HepG2 (cell line): ENCODE measurements around the gene MXRA7. TPM values are rescaled to one million over a fixed set of nuclear protein-coding genes. Genes with fewer than 3 reads are reported as not detected.

ENCODE experiments used
- ASH2L ChIP-seq: fragments of 300-600, 200-600 bp; sonication (generic); IDR thresholded peaks from 2 replicates; pipeline ENCODE4 v1.7.0; 2017; ENCODE audit warnings: low read depth, mild to moderate bottlenecking, moderate library complexity, mixed read lengths, low read length; ENCODE audit not compliant: insufficient read length
- BORCS8-MEF2B ChIP-seq: sonication (generic); formaldehyde crosslinking; IDR thresholded peaks from 2 replicates; pipeline ENCODE4 v1.8.0; 2022; ENCODE audit warnings: mild to moderate bottlenecking, missing genetic modification reagents
- CHD4 ChIP-seq: fragments of 200-600 bp; sonication (generic); IDR thresholded peaks from 2 replicates; pipeline ENCODE4 v1.7.0; 2017; ENCODE audit warnings: mild to moderate bottlenecking, low read length, borderline replicate concordance
- GATAD1 ChIP-seq: IDR thresholded peaks from 2 replicates; pipeline ENCODE4 v1.6.1; 2016; ENCODE audit warnings: missing genetic modification reagents, missing compliant biosample characterization
- ISL2 ChIP-seq: sonication (generic); formaldehyde crosslinking; IDR thresholded peaks from 2 replicates; pipeline ENCODE4 v1.5.0; 2020; ENCODE audit warnings: missing genetic modification reagents
- KDM1A ChIP-seq: IDR thresholded peaks from 2 replicates; pipeline ENCODE4 v1.6.1; 2016; ENCODE audit warnings: missing compliant biosample characterization
- LCORL ChIP-seq, 2 experiments: fragments of 450-650 bp in 1 of 2; sonication (generic) in 1 of 2; formaldehyde crosslinking in 1 of 2; IDR thresholded peaks; 2 replicates each; pipeline versions ENCODE4 v1.5.0 to v1.6.1; 2017 to 2020; ENCODE audit warnings: antibody characterized with exemption in 1 of 2, missing genetic modification reagents in 1 of 2
- RFX1 ChIP-seq: fragments of 450-650 bp; IDR thresholded peaks from 2 replicates; pipeline ENCODE4 v1.6.1; 2017
- ZFAT ChIP-seq: sonication (generic); formaldehyde crosslinking; conservative IDR thresholded peaks from 2 replicates; pipeline ENCODE4 v1.8.1; 2023; ENCODE audit warnings: missing genetic modification reagents, inconsistent platforms
- ZFP82 ChIP-seq: sonication (generic); formaldehyde crosslinking; IDR thresholded peaks from 2 replicates; pipeline ENCODE4 v1.5.1; 2020; ENCODE audit warnings: mild to moderate bottlenecking, missing genetic modification reagents, borderline replicate concordance
- ZMAT3 ChIP-seq: sonication (generic); formaldehyde crosslinking; conservative IDR thresholded peaks from 2 replicates; pipeline ENCODE4 v1.7.0; 2021; ENCODE audit warnings: missing genetic modification reagents
- ZNF138 ChIP-seq: sonication (generic); formaldehyde crosslinking; IDR thresholded peaks from 2 replicates; pipeline ENCODE4 v1.5.0; 2020; ENCODE audit warnings: mild to moderate bottlenecking, low read depth, missing genetic modification reagents
- ZNF180 ChIP-seq: sonication (generic); formaldehyde crosslinking; IDR thresholded peaks from 2 replicates; pipeline ENCODE4 v1.4.0; 2020; ENCODE audit warnings: low read depth, missing genetic modification reagents, borderline replicate concordance
- ZNF33B ChIP-seq: sonication (generic); formaldehyde crosslinking; IDR thresholded peaks from 2 replicates; pipeline ENCODE4 v1.5.1; 2020; ENCODE audit warnings: mild to moderate bottlenecking, missing genetic modification reagents
- ZNF816 ChIP-seq: sonication (generic); formaldehyde crosslinking; IDR thresholded peaks from 2 replicates; pipeline ENCODE4 v1.8.0; 2022; ENCODE audit warnings: missing genetic modification reagents, mild to moderate bottlenecking, borderline replicate concordance
- polyA plus RNA-seq, 8 experiments: library from polyadenylated mRNA; depleted of rRNA in 3 of 8; stranded (reverse) in 7 of 8; unstranded in 1 of 8; fragments of >200 nt; fragmentation: Illumina TruSeq in 4 of 8; extraction: Trizol in 4 of 8; gene quantifications; 2 replicates each; pipeline versions ENCODE4 v1.2.1 to v1.2.3, GENCODE V29; 2011 to 2016; ENCODE audit warnings: low read depth in 4 of 8, missing spikeins in 1 of 8, mixed read lengths in 1 of 8; ENCODE audit not compliant: insufficient read depth in 1 of 8
- total RNA-seq, 5 experiments: library from RNA; depleted of rRNA; stranded (reverse); fragments of >200 nt; fragmentation: Illumina TruSeq; extraction: Trizol; gene quantifications; 2 replicates each; pipeline ENCODE4 v1.2.3, GENCODE V29; 2016; ENCODE audit warnings: low read depth in 1 of 5
- TF ChIP-seq, protein P1 (sequence below): sonication (generic); formaldehyde crosslinking; IDR thresholded peaks from 2 replicates; pipeline ENCODE4 v1.4.0; 2020; ENCODE audit warnings: missing genetic modification reagents
- TF ChIP-seq, protein P2 (sequence below): sonication (generic); formaldehyde crosslinking; IDR thresholded peaks from 2 replicates; pipeline ENCODE4 v1.5.1; 2020; ENCODE audit warnings: mild to moderate bottlenecking, missing genetic modification reagents, moderate library complexity
- TF ChIP-seq, protein P3 (sequence below): sonication (generic); formaldehyde crosslinking; IDR thresholded peaks from 2 replicates; pipeline ENCODE4 v1.4.0; 2020; ENCODE audit warnings: mild to moderate bottlenecking, missing genetic modification reagents, borderline replicate concordance
- TF ChIP-seq, protein P4 (sequence below): fragments of 450-650 bp; IDR thresholded peaks from 2 replicates; pipeline ENCODE4 v1.6.1; 2017
- TF ChIP-seq, protein P5 (sequence below): sonication (generic); formaldehyde crosslinking; conservative IDR thresholded peaks from 2 replicates; pipeline ENCODE4 v1.8.0; 2022; ENCODE audit warnings: mild to moderate bottlenecking, moderate library complexity, missing genetic modification reagents

Gene MXRA7
- total and polyA plus RNA-seq, 2 of the 13 experiments (the other 11 are each of a cell fraction or from before 2014, with no cell fraction given) = 44.8 to 112 TPM

DNA sequence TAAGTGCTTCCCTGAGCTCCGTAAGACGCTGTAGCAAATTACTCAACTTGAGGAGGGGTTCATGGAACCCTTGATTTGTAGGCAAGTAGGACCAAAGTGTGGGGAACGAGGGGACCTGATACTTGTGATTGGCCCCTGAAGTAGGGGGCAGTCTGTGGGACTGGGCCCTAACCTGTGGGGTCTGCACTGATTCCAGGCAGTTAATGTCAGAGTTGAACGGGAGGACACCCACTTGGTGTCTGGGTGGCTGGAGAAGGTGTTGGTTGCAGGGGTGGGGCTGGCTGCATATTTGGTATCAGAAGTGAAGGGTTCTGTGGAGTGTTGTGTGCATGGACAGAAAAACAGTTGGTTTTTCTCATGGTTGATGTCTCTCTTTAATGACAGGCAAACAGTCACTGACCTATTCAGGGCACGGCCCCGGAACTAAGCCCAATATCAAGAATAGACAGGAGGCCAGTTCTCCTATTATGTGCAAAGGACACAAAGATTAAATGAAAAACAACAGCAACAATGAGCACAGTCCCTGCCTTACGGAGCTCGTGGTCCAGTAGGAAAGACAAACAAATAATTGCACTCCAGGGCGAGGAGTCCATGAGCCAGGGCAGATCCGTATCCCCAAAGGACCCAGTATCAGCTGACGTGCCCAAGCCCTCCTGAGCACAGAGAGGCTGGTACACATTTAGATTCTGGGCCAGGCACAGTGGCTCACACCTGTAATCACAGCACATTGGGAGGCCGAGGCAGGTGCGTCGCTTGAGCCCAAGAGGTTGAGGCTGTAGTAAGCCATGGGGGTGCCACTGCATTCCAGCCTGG, 19.2 kb downstream of the MXRA7 start (continued):
- TF ChIP-seq ZFP82 (CRISPR knock-in tag) (no peak), GATAD1 (CRISPR knock-in tag) (no peak), ZMAT3 (CRISPR knock-in tag) (peak; percentile 44; the same call in 1 of the 2 replicates), ZNF138 (CRISPR knock-in tag) (peak; percentile 25; the same call in 1 of the 2 replicates), ASH2L (peak; percentile 45), ZFAT (CRISPR knock-in tag) (no peak), LCORL (IDR thresholded peaks at IDR 0.05) (no peak), LCORL (CRISPR knock-in tag; IDR thresholded peaks at IDR 0.05) (peak; percentile 85), RFX1 (no peak), ISL2 (no peak), BORCS8-MEF2B (CRISPR knock-in tag) (no peak; the same call in 1 of the 2 replicates), ZNF33B (CRISPR knock-in tag) (no peak), KDM1A (CRISPR knock-in tag) (no peak), ZNF816 (CRISPR knock-in tag) (no peak; the same call in 1 of the 2 replicates), ZNF180 (CRISPR knock-in tag) (0 out of 2 replicates have a peak, but pooled peaks have one; percentile 27), CHD4 (no peak)
- TF ChIP-seq, protein P1, sequence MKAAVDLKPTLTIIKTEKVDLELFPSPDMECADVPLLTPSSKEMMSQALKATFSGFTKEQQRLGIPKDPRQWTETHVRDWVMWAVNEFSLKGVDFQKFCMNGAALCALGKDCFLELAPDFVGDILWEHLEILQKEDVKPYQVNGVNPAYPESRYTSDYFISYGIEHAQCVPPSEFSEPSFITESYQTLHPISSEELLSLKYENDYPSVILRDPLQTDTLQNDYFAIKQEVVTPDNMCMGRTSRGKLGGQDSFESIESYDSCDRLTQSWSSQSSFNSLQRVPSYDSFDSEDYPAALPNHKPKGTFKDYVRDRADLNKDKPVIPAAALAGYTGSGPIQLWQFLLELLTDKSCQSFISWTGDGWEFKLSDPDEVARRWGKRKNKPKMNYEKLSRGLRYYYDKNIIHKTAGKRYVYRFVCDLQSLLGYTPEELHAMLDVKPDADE (CRISPR knock-in tag) = no peak
- TF ChIP-seq, protein P2, sequence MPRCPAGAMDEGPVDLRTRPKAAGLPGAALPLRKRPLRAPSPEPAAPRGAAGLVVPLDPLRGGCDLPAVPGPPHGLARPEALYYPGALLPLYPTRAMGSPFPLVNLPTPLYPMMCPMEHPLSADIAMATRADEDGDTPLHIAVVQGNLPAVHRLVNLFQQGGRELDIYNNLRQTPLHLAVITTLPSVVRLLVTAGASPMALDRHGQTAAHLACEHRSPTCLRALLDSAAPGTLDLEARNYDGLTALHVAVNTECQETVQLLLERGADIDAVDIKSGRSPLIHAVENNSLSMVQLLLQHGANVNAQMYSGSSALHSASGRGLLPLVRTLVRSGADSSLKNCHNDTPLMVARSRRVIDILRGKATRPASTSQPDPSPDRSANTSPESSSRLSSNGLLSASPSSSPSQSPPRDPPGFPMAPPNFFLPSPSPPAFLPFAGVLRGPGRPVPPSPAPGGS (CRISPR knock-in tag) = no peak; the same call in 1 of the 2 replicates
- TF ChIP-seq, protein P3, sequence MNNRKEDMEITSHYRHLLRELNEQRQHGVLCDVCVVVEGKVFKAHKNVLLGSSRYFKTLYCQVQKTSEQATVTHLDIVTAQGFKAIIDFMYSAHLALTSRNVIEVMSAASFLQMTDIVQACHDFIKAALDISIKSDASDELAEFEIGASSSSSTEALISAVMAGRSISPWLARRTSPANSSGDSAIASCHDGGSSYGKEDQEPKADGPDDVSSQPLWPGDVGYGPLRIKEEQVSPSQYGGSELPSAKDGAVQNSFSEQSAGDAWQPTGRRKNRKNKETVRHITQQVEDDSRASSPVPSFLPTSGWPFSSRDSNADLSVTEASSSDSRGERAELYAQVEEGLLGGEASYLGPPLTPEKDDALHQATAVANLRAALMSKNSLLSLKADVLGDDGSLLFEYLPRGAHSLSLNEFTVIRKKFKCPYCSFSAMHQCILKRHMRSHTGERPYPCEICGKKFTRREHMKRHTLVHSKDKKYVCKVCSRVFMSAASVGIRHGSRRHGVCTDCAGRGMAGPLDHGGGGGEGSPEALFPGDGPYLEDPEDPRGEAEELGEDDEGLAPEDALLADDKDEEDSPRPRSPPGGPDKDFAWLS (CRISPR knock-in tag) = no peak
- TF ChIP-seq, protein P4, sequence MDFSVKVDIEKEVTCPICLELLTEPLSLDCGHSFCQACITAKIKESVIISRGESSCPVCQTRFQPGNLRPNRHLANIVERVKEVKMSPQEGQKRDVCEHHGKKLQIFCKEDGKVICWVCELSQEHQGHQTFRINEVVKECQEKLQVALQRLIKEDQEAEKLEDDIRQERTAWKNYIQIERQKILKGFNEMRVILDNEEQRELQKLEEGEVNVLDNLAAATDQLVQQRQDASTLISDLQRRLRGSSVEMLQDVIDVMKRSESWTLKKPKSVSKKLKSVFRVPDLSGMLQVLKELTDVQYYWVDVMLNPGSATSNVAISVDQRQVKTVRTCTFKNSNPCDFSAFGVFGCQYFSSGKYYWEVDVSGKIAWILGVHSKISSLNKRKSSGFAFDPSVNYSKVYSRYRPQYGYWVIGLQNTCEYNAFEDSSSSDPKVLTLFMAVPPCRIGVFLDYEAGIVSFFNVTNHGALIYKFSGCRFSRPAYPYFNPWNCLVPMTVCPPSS = no peak
- TF ChIP-seq, protein P5, sequence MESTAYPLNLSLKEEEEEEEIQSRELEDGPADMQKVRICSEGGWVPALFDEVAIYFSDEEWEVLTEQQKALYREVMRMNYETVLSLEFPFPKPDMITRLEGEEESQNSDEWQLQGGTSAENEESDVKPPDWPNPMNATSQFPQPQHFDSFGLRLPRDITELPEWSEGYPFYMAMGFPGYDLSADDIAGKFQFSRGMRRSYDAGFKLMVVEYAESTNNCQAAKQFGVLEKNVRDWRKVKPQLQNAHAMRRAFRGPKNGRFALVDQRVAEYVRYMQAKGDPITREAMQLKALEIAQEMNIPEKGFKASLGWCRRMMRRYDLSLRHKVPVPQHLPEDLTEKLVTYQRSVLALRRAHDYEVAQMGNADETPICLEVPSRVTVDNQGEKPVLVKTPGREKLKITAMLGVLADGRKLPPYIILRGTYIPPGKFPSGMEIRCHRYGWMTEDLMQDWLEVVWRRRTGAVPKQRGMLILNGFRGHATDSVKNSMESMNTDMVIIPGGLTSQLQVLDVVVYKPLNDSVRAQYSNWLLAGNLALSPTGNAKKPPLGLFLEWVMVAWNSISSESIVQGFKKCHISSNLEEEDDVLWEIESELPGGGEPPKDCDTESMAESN (CRISPR knock-in tag) = no peak
